Upper lobe of right lung (tissue), 1 donor: ENCODE data around the gene BRD7. TPM values are rescaled to one million over a fixed set of nuclear protein-coding genes. Genes with fewer than 3 reads are reported as not detected.

Source experiments
- ATAC-seq: fragments of 200-7000 bp; cut with Tn5 transposase; one replicate; pipeline ENCODE4 v1.9.1; 2020; ENCODE audit warnings: mild to moderate bottlenecking, moderate library complexity
- DNase-seq: peaks from one replicate; pipeline ENCODE4 v3.0.0-alpha.2; 2020
- H3K27ac ChIP-seq: fragments of 200-600 bp; one replicate; pipeline ENCODE4 v1.8.0; 2022
- H3K27me3 ChIP-seq: fragments of 200-600 bp; one replicate; pipeline ENCODE4 v1.8.0; 2022; ENCODE audit warnings: mild to moderate bottlenecking
- H3K36me3 ChIP-seq: fragments of 200-600 bp; one replicate; pipeline ENCODE4 v1.8.0; 2022
- H3K4me1 ChIP-seq: fragments of 200-600 bp; one replicate; pipeline ENCODE4 v1.8.0; 2022
- H3K4me3 ChIP-seq: fragments of 200-600 bp; one replicate; pipeline ENCODE4 v1.8.0; 2022; ENCODE audit warnings: mild to moderate bottlenecking
- H3K9me3 ChIP-seq: fragments of 200-600 bp; one replicate; pipeline ENCODE4 v1.8.0; 2022
- CTCF ChIP-seq: fragments of 200-600 bp; IDR thresholded peaks from one replicate; pipeline ENCODE4 v1.8.0; 2022; ENCODE audit warnings: antibody characterized with exemption
- intact Hi-C: fragments of 100-400 bp; cut with DNase I; formaldehyde crosslinking; loops from one replicate; pipeline ENCODE4 v1.11.0; 2022
- total RNA-seq: library from RNA; stranded (reverse); fragmentation: NEBNext Ultra II Directional; extraction: Animal tissue kit (Norgen Biotek cat#: 25700); gene quantifications from one replicate; pipeline ENCODE4 v1.2.1, GENCODE V29; 2021
- donor health status: DM: no; HTN: yes; CAD: no; lungs with severe emphysema.

BRD7 gene
- total RNA-seq, 1 donor from 2014 or later, result 62.9 TPM

GRCh38 chr16:50316102-50316847 lies 52.5 kb downstream of the BRD7 start:
- intact Hi-C loops, result no loop called here
- TF ChIP-seq CTCF, result no peak
- no peak for DNase-seq
- peaks cover 3% of the 10 kb centered on the region for H3K4me1 ChIP-seq
- no peaks in the 10 kb centered on the region for H3K9me3 ChIP-seq
- ATAC-seq, result no peak
- H3K4me3 ChIP-seq, result no peak overlapping the region
- H3K27me3 ChIP-seq, result no peaks in the 10 kb centered on the region
- H3K36me3 ChIP-seq, result peaks cover 95% of the 10 kb centered on the region
- H3K27ac ChIP-seq, result no peak overlapping the region

GRCh38 chr16:50315346-50315997 lies 53.3 kb downstream of the BRD7 start:
- Histone ChIP-seq H3K36me3 (peaks cover 90% of the 10 kb centered on the region), H3K9me3 (no peaks in the 10 kb centered on the region), H3K4me3 (no peak overlapping the region), H3K4me1 (peaks cover 3% of the 10 kb centered on the region), H3K27me3 (no peaks in the 10 kb centered on the region), H3K27ac (no peak overlapping the region)
- DNase-seq, result no peak
- no peak for TF ChIP-seq CTCF
- intact Hi-C loops, result no loop called here
- no peak for ATAC-seq

GRCh38 chr16:50314665-50315064 lies 54.1 kb downstream of the BRD7 start:
- no peak for TF ChIP-seq CTCF
- H3K36me3 ChIP-seq, result peaks cover 86% of the 10 kb centered on the region
- no peak for ATAC-seq
- no peaks in the 10 kb centered on the region for H3K9me3 ChIP-seq
- no peak overlapping the region for H3K27ac ChIP-seq
- peaks cover 3% of the 10 kb centered on the region for H3K4me1 ChIP-seq
- intact Hi-C loops, result no loop called here
- no peak for DNase-seq
- H3K4me3 ChIP-seq, result no peak overlapping the region
- H3K27me3 ChIP-seq, result no peaks in the 10 kb centered on the region

GRCh38 chr16:50313596-50314478 lies 55.0 kb downstream of the BRD7 start:
- ATAC-seq (peak; percentile 80), DNase-seq (peak; percentile 78)
- TF ChIP-seq CTCF, result no peak
- H3K27me3 ChIP-seq, result no peaks in the 10 kb centered on the region
- H3K4me3 ChIP-seq, result no peak overlapping the region
- no peaks in the 10 kb centered on the region for H3K9me3 ChIP-seq
- intact Hi-C loops, result no loop called here
- H3K4me1 ChIP-seq, result peaks cover 6% of the 10 kb centered on the region
- H3K36me3 ChIP-seq, result peaks cover 80% of the 10 kb centered on the region
- peak overlapping the region; percentile 17 for H3K27ac ChIP-seq

DNA sequence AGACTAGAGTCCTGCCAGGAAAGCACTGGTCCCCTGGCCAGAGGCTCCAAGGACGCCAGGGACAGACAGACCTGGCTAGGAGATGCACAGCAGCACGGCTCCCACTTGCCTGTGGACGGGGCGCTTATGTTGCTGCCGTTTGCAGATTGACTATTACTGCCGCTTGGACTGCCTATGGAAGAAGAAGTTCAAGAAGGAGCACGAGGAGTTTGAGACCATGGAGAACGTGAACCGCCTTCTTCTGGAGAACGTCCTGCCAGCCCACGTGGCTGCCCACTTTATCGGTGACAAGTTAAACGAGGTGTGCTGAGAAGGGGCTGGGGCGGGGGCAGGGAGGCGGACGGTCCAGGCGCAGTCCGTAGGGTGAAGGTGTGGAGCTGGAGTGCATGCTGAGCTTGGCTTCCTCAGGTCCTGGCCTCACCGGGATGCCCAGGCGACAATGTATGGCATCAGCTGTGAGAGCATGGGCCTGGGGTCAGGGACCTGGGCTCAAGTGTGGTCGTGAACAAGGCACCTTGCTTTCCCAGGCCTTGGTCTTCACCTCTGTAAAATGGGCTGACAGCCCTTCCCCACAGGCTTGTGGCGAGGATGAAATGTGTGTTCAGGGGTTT lies 56.8 kb downstream of the BRD7 start:
- ATAC-seq, result no peak
- peak; percentile 63 for DNase-seq
- intact Hi-C loops, result no loop called here
- no peak overlapping the region for H3K4me3 ChIP-seq
- TF ChIP-seq CTCF, result no peak
- peaks cover 69% of the 10 kb centered on the region for H3K36me3 ChIP-seq
- no peak overlapping the region for H3K27ac ChIP-seq
- no peaks in the 10 kb centered on the region for H3K9me3 ChIP-seq
- H3K4me1 ChIP-seq, result peaks cover 6% of the 10 kb centered on the region
- H3K27me3 ChIP-seq, result no peaks in the 10 kb centered on the region
